Occipital lobe (tissue), 3 donors: ENCODE measurements around the gene SWSAP1. TPM values are rescaled to one million over a fixed set of nuclear protein-coding genes. Genes with fewer than 3 reads are reported as not detected.

Experiments used
- DNase-seq: peaks from one replicate; lab custom pipeline; 2025; lab: John Stamatoyannopoulos, UW
- small RNA-seq: library from RNA; depleted of rRNA; stranded (forward); fragments of <200 nt; gene quantifications from one replicate; pipeline ENCODE3, GENCODE V24; 2014
- total RNA-seq: library from RNA; depleted of rRNA; stranded (reverse); fragments of >200 nt; gene quantifications from one replicate; pipeline ENCODE4 v1.2.3, GENCODE V29; 2014

SWSAP1 gene
- total RNA-seq, 1 donor from 2014 or later = 1.6 TPM

- no peak for DNase-seq
These were observed 34.1 kb downstream of the SWSAP1 start for GRCh38 chr19:11408591-11408990.

DNA sequence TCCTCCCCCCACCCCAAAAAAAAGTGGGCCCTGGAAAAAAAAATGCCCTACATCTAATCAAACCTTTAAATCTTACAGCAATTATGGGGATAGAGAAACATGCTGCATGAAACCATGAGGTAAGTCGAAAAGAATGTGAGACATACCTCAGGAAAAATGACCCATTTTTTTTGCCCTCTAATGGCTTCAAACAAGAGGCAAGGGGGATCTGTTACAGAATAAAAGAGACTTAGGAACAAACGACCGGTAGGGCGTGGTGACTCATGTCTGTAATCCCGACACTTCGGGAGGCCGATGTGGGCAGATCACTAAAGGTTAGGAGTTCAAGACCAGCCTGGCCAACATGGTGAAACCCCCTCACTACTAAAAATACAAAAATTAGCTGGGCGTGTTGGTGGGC lies 36.2 kb downstream of the SWSAP1 start:
- DNase-seq = no peak

- DNase-seq = no peak
These were observed 40.1 kb downstream of the SWSAP1 start for GRCh38 chr19:11414544-11414943.

DNA sequence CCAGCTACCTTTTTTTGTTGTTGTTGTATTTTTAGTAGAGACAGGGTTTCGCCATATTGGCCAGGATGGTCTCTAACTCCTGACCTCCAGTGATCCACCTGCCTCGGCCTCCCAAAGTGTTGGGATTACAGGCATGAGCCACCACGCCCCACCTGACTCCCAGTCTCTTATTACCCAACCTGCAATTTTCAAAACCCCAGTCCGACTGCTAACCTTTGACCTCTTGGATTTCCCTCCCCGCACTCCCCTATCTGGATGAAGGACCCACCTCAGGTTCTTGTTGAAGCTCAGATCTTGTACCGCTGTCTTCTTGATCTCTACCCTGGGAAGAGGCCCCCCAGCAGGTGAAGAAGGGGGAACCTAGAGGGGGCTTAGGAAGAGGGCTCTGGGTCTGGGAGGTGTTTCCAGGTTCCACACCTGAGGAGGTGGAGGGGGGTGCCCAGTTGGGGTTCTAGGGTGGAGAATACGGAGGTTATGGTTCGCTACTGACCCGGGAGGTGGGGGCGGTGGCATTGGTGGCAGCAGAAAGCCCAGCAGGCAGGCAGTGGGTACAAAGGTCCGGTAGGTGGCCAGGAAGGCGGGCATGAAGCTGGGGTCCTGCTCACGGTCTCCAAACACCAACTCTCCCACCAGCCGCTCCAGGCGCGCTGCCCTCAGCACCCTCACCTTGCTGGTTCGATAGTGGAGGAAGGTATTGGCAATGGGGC lies 42.0 kb downstream of the SWSAP1 start:
- no peak for DNase-seq

GRCh38 chr19:11418094-11418548 lies 43.7 kb downstream of the SWSAP1 start:
- DNase-seq = no peak

DNA sequence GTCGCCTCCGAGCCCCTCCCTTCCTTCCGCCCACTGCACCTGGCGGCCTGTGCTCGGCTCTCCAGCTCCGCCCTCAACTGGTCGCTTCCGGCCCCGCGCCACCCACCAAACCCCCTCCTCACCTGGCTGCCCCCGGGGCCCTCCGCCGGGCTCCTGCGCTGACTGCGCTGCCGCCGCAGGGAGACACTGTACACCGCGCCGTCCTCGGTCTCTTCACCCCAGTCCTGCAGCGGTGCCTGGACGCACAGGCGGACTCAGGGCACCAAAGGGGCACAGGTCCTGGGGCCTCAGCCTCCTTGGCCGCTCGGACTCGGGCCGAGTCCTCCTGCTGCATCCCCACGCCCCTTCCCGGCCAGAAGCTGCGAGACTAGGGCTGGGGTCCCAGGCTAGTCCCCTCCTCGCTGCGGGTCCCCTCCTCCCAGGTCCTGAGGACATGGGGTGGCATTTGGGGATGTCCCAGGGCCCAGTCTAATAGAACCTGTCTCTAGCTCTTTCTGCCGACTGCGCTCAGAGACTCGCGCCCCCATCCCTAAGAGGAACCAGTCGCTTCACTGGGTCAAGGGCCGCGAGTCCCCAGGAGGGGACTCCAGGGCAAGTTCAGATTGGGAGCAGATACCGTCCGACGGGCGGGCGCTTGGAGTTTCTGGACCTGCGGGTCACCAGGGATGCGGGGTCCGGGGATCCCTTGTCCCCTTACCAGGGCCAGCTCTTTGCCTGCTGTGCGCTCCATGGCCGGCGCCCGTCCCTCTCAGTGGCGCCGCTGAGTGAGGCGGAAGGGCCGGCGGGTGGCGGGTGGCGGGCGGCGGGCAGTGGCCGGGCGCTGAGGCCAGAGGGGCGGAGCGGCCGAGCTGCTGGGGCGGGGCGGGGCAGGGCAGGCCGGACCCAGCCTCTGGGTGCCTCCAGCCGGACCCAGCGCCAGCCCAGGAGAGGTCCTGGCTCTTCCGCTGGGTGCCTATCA lies 44.4 kb downstream of the SWSAP1 start, which contains the start of gene RGL3:
TSS of gene RGL3 (minus strand) at position 766 of the 958 bp plus-strand sequence. CDS start at position 730, 36 bp downstream.
- no peak for DNase-seq

DNA sequence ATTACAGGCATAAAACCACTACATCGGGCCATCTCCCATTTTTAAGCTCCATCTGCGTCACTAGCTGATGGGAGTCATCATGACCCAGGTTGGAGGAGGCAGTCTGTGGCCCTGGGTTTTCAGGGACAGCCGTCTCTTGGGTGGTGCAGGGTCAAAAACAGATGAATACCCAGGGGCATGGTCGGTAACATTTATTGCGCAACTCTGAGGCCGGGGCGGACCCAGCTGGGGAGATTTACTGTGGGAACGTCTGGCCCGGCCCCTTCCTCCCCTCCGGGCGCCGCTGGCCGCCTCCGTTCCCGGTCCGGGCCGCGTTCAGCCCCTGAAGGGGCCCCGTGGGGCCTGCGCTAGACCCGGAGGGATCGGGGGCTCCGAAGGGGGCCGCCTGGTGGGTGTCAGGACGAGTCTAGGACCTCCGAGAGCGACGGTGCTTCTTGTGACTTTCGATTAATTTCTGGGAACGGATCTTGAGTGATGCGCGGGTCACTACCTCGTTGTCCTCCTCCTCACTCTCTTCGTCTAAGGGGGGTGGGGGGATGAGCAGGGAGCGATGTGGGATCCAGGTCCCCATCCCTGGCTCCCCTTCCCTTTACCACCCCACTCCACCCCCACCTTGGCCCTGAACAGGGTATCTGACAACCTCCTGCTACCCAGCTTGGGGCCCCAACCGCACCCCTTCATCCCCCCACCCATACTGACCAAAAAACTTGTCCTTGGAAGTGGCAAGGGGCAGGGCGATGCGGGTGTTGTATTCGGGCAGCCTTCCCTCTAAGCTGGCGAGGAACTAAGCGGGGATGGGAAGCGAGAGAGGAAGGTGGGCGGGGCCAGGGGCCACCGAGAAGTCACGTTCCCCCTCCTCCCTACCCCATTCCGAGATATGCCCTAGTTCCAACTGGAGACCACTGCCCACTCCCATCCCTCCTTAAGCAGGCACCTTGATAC lies 46.2 kb downstream of the SWSAP1 start:
- DNase-seq = no peak

GRCh38 chr19:11421371-11422098 lies 47.1 kb downstream of the SWSAP1 start:
- DNase-seq = no peak

GRCh38 chr19:11422163-11423065 lies 47.9 kb downstream of the SWSAP1 start:
- DNase-seq = no peak

GRCh38 chr19:11423164-11423790 lies 48.8 kb downstream of the SWSAP1 start:
- no peak for DNase-seq

DNA sequence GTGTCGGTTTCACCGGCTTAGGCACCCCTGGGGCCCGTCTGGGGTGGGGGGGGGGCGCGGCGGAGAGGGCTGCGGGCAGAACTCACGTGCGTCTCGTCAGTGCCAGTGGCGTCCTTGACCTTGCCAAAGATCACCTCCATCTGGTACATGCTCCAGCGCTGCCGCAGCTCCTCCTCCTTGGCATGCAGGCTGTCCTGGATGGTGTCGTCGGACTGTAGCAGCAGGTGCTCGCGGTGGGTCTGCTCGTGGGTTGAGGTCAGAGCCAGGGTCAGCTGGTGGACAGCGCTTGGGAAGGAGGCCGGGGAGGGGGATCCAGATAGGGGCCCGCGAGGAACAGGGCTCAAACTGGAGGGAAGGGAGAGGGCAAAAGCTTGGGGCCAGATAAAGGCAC lies 49.3 kb downstream of the SWSAP1 start:
- no peak for DNase-seq

Small RNA genes within 50 kb of the gene (small RNA-seq; reads per million reads assigned to genes)
- gene RF00019 = not detected

Other genes starting within 250 kb of the SWSAP1 start
- gene SPC24, start 218.9 kb upstream of the SWSAP1 start, total RNA-seq = 6.4 TPM
- gene KANK2, start 177.1 kb upstream of the SWSAP1 start, total RNA-seq = 10.6 TPM
- gene ANGPTL8, start 135.0 kb upstream of the SWSAP1 start, total RNA-seq = not detected
- gene DOCK6, start 112.1 kb upstream of the SWSAP1 start, total RNA-seq = 1.7 TPM
- not detected for gene TSPAN16, start 78.5 kb upstream of the SWSAP1 start, total RNA-seq
- 24.0 TPM for gene RAB3D, start 35.0 kb upstream of the SWSAP1 start, total RNA-seq
- gene TMEM205, start 28.4 kb upstream of the SWSAP1 start, total RNA-seq = 28.7 TPM
- gene CCDC159, start 28.1 kb upstream of the SWSAP1 start, total RNA-seq = 2.3 TPM
- gene PLPPR2, start 19.2 kb upstream of the SWSAP1 start, total RNA-seq = 28.2 TPM
- gene EPOR, start 9.6 kb downstream of the SWSAP1 start, total RNA-seq = 4.8 TPM
- not detected for gene RGL3, start 44.6 kb downstream of the SWSAP1 start, total RNA-seq
- 0.47 TPM for gene ODAD3, start 60.5 kb downstream of the SWSAP1 start, total RNA-seq
- 60.2 TPM for gene PRKCSH, start 61.0 kb downstream of the SWSAP1 start, total RNA-seq
- 105 TPM for gene ELAVL3, start 106.4 kb downstream of the SWSAP1 start, total RNA-seq
- gene ZNF653, start 131.2 kb downstream of the SWSAP1 start, total RNA-seq = 8.3 TPM
- gene ECSIT, start 154.5 kb downstream of the SWSAP1 start, total RNA-seq = 25.3 TPM
- not detected for gene CNN1, start 164.2 kb downstream of the SWSAP1 start, total RNA-seq
- gene ELOF1, start 184.6 kb downstream of the SWSAP1 start, total RNA-seq = 14.2 TPM
- gene ACP5, start 203.0 kb downstream of the SWSAP1 start, total RNA-seq = 0.78 TPM
- 82.0 TPM for gene ZNF627, start 222.8 kb downstream of the SWSAP1 start, total RNA-seq